ENCODE results near the gene LYRM4. TPM values are rescaled to one million over a fixed set of nuclear protein-coding genes. Genes with fewer than 3 reads are reported as not detected.

Gene LYRM4
- polyA plus RNA-seq, 1 donor (not counting 4 experiments of a cell fraction or from before 2014, with no cell fraction given) = 41.1 TPM

GRCh38 chr6:5076931-5077330 is 183.8 kb downstream of the LYRM4 start:
- H4K20me1 ChIP-seq (ENCODE audit: control insufficient read depth, extremely low read depth, insufficient read depth, low read length) = no peaks in the 10 kb centered on the region

DNA sequence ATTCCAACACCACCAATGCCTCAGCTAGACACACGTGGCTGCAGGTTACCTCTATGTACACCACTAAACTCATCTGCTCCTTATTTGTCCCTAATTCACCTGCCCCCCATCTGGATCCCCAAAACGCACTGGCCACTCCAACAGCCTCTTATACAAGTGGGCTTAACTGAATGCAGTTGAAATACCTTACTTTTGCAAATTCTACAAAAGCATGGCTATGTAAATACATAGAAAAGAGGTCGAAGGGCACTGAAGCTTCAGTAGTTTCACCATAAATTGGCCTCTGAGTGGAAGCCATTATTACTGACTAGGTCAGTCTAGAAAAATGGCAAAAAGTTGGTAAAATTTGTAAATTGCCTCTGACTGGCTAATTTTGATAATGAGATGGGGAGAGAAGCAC is 186.8 kb downstream of the LYRM4 start:
- H3K4me1 ChIP-seq (ENCODE audit: control insufficient read depth, extremely low read depth, insufficient read depth, low read length) = no peaks in the 10 kb centered on the region
- H3K79me2 ChIP-seq (ENCODE audit: control insufficient read depth, insufficient read depth, low read length) = no peaks in the 10 kb centered on the region
- dilution Hi-C loops (cut with MboI; ENCODE audit: extremely low pct_ligation_motif_present, low sequenced_read_pairs) = no loop called here
- no peak overlapping the region for H3K4me3 ChIP-seq (ENCODE audit: control insufficient read depth in 2 of 3, extremely low read depth in 1 of 3, insufficient read depth in 2 of 3, low read depth in 1 of 3, low read length in 3 of 3)
- no peaks in the 10 kb centered on the region for H3K27me3 ChIP-seq (ENCODE audit: control insufficient read depth, extremely low read depth, insufficient read depth, low read length)
- H3K36me3 ChIP-seq (ENCODE audit: control insufficient read depth in 2 of 2, extremely low read depth in 1 of 2, insufficient read depth in 2 of 2, low read length in 2 of 2) = no peaks in the 10 kb centered on the region
- no peaks in the 10 kb centered on the region for H4K20me1 ChIP-seq (ENCODE audit: control insufficient read depth, extremely low read depth, insufficient read depth, low read length)
- H3K9me1 ChIP-seq (ENCODE audit: control insufficient read depth, extremely low read depth, insufficient read depth, low read length) = no peaks in the 10 kb centered on the region
- no peak overlapping the region for H2AFZ ChIP-seq (ENCODE audit: control insufficient read depth, low read length)
- FAIRE-seq (no peak), DNase-seq (ENCODE audit: low read depth, low spot score) (no peak)
- no peak overlapping the region for H3K9ac ChIP-seq (ENCODE audit: control insufficient read depth, extremely low read depth, insufficient read depth, low read length)
- no peak overlapping the region for H3K27ac ChIP-seq (ENCODE audit: control insufficient read depth, insufficient read depth, low read length)
- H3K4me2 ChIP-seq (ENCODE audit: control insufficient read depth, extremely low read depth, insufficient read depth, low read depth, low read length) = no peak overlapping the region
- TF ChIP-seq CTCF (optimal IDR thresholded peaks at IDR 0.05 in 1 of 3, IDR thresholded peaks at IDR 0.05 in 1 of 3, conservative IDR thresholded peaks at IDR 0.05 in 1 of 3; ENCODE audit: extremely low read depth in 1 of 3, insufficient read depth in 2 of 3, low read length in 3 of 3) (no peak), EZH2 (IDR thresholded peaks at IDR 0.05; ENCODE audit: low read length) (no peak)
- H3K9me3 ChIP-seq (ENCODE audit: control insufficient read depth, low read depth, low read length) = no peaks in the 10 kb centered on the region

More at GRCh38 chr6:5076931-5077330, 183.8 kb downstream of the LYRM4 start:
- Histone ChIP-seq H3K36me3 (ENCODE audit: control insufficient read depth in 2 of 2, extremely low read depth in 1 of 2, insufficient read depth in 2 of 2, low read length in 2 of 2) (no peaks in the 10 kb centered on the region), H3K9me3 (ENCODE audit: control insufficient read depth, low read depth, low read length) (no peaks in the 10 kb centered on the region), H3K79me2 (ENCODE audit: control insufficient read depth, insufficient read depth, low read length) (no peaks in the 10 kb centered on the region), H3K4me1 (ENCODE audit: control insufficient read depth, extremely low read depth, insufficient read depth, low read length) (peaks cover 6% of the 10 kb centered on the region), H3K4me2 (ENCODE audit: control insufficient read depth, extremely low read depth, insufficient read depth, low read depth, low read length) (no peak overlapping the region), H3K27me3 (ENCODE audit: control insufficient read depth, extremely low read depth, insufficient read depth, low read length) (no peaks in the 10 kb centered on the region), H3K9me1 (ENCODE audit: control insufficient read depth, extremely low read depth, insufficient read depth, low read length) (no peaks in the 10 kb centered on the region), H3K9ac (ENCODE audit: control insufficient read depth, extremely low read depth, insufficient read depth, low read length) (no peak overlapping the region), H3K4me3 (ENCODE audit: control insufficient read depth in 2 of 3, extremely low read depth in 1 of 3, insufficient read depth in 2 of 3, low read depth in 1 of 3, low read length in 3 of 3) (no peak overlapping the region), H3K27ac (ENCODE audit: control insufficient read depth, insufficient read depth, low read length) (no peak overlapping the region), H2AFZ (ENCODE audit: control insufficient read depth, low read length) (no peak overlapping the region)
- dilution Hi-C loops (cut with MboI; ENCODE audit: extremely low pct_ligation_motif_present, low sequenced_read_pairs) = no loop called here
- FAIRE-seq (no peak), DNase-seq (ENCODE audit: low read depth, low spot score) (no peak)
- TF ChIP-seq EZH2 (IDR thresholded peaks at IDR 0.05; ENCODE audit: low read length) (no peak), CTCF (optimal IDR thresholded peaks at IDR 0.05 in 1 of 3, IDR thresholded peaks at IDR 0.05 in 1 of 3, conservative IDR thresholded peaks at IDR 0.05 in 1 of 3; ENCODE audit: extremely low read depth in 1 of 3, insufficient read depth in 2 of 3, low read length in 3 of 3) (no peak)
